Testis (tissue), 3 donors: Measurements from ENCODE around the gene FXYD3. TPM values are rescaled to one million over a fixed set of nuclear protein-coding genes. Genes with fewer than 3 reads are reported as not detected.
"Not testable (repeated sequence)": the region's sequence is repeated elsewhere in the genome, so short reads cannot be mapped to it uniquely, and the experiment has no call there.

ENCODE experiments used
- DNase-seq: peaks from one replicate; pipeline ENCODE4 v3.0.0-alpha.2; 2019
- H3K27ac ChIP-seq, 2 donors: fragments of 200-600 bp; sonication (generic); one replicate each; pipeline ENCODE4 v1.5.1; 2019
- H3K27me3 ChIP-seq: fragments of 200-600 bp; sonication (generic); one replicate; pipeline ENCODE4 v1.5.1; 2019
- H3K36me3 ChIP-seq: fragments of 200-600 bp; sonication (generic); one replicate; pipeline ENCODE4 v1.5.1; 2017; ENCODE audit warnings: low read depth; ENCODE audit errors: missing control alignments
- H3K4me1 ChIP-seq: fragments of 200-600 bp; sonication (generic); one replicate; pipeline ENCODE4 v1.5.1; 2019
- H3K4me3 ChIP-seq, 2 donors: fragments of 200-600 bp; sonication (generic); one replicate each; pipeline ENCODE4 v1.5.1; 2017 to 2019
- H3K9me3 ChIP-seq: fragments of 200-600 bp; sonication (generic); one replicate; pipeline ENCODE4 v1.5.1; 2017
- CTCF ChIP-seq, 3 experiments: fragments of 450-650 bp in 2 of 3; fragments of 200-600 bp in 1 of 3; sonication (generic) in 1 of 3; IDR thresholded peaks; one replicate each; pipeline ENCODE4 v1.5.1; 2016 to 2019; ENCODE audit warnings: antibody characterized with exemption in 3 of 3, mild to moderate bottlenecking in 2 of 3, moderate library complexity in 1 of 3
- POLR2A ChIP-seq: fragments of 450-650 bp; IDR thresholded peaks from one replicate; pipeline ENCODE4 v1.6.1; 2017; ENCODE audit warnings: antibody characterized with exemption, mild to moderate bottlenecking, moderate library complexity
- WGBS, 2 donors: methylation state at CpG; one replicate each; pipeline ENCODE4 v1.1.5; 2018; 5-methylcytosine and 5-hydroxymethylcytosine counted together
- intact Hi-C: fragments of 100-400 bp; cut with DNase I; formaldehyde crosslinking; loops from one replicate; pipeline ENCODE4 v1.15.1; 2023; ENCODE audit warnings: low total_unique reads
- polyA plus RNA-seq: library from polyadenylated mRNA; stranded (reverse); fragments of 350-450 nt; fragmentation: Illumina TruSeq; extraction: RNeasy Lipid Tissue Mini Kit (QIAGEN cat#74804); gene quantifications from one replicate; pipeline ENCODE4 v1.2.3, GENCODE V29; 2014; ENCODE audit warnings: low read depth, low replicate concordance; ENCODE audit not compliant: insufficient read depth
- total RNA-seq, 2 donors: library from RNA; depleted of rRNA; stranded (reverse); fragments of >200 nt; gene quantifications; one replicate each; pipeline ENCODE4 v1.2.3, GENCODE V29; 2016

Gene FXYD3
- total and polyA plus RNA-seq, 3 donors from 2014 or later: 2.6 TPM; not detected in 2

- DNase-seq: no peak
- no peaks in the 10 kb centered on the region for H3K27me3 ChIP-seq
- no peak overlapping the region for H3K4me3 ChIP-seq
- no peak overlapping the region for H3K27ac ChIP-seq
- TF ChIP-seq POLR2A (no peak), CTCF (IDR thresholded peaks at IDR 0.05) (no peak)
- no peaks in the 10 kb centered on the region for H3K36me3 ChIP-seq
- H3K9me3 ChIP-seq: no peaks in the 10 kb centered on the region
- WGBS, 2 donors: 74 to 75% methylated on average over 15 to 16 of the region's 16 CpGs
- intact Hi-C loops: no loop called here
- no peaks in the 10 kb centered on the region for H3K4me1 ChIP-seq
Measured at GRCh38 chr19:35100588-35101533, 14.8 kb upstream of the FXYD3 start.

DNA sequence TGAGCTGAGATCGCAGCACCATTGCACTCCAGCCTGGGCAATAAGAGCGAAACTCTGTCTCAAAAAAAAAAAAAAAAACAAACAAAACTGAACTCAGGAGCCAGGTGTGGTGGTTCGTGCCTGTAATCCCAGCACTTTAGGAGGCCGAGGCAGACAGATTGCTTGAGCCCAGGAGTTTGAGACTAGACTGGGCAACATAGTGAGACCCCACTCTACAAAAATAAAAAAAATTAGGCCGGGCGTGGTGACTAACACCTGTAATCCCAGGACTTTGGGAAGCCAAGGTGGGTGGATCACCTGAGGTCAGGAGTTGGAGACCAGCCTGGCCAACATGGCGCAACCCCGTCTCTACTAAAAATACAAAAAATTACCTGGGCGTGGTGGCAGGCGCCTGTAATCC is 13.7 kb upstream of the FXYD3 start:
- H3K27me3 ChIP-seq, H3K27ac ChIP-seq, H3K36me3 ChIP-seq, H3K4me3 ChIP-seq, intact Hi-C loops, H3K9me3 ChIP-seq, DNase-seq, H3K4me1 ChIP-seq: not testable (repeated sequence)
- WGBS, 2 donors: 93 to 95% methylated on average over 10 of the region's 10 CpGs

DNA sequence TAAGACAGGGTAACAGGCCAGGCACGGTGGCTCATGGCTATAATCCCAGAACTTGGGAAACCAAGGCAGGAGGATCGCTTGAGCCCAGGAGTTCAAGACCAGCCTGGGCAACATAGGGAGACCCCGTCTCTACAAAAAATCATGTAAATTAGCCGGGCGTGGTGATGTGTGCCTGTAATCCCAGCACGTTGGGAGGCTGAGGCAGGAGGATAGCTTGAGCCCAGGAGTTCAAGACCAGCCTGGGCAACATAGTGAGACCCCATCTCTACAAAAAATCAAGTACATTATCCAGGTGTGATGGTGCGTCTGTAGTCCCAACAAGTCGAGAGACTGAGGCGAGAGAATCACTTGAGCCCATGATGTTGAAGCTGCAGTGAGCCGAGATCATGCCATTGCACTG is 12.0 kb upstream of the FXYD3 start:
- WGBS, 2 donors: 79 to 83% methylated on average over 10 of the region's 10 CpGs
- H3K4me3 ChIP-seq, intact Hi-C loops, H3K27me3 ChIP-seq, H3K36me3 ChIP-seq, H3K27ac ChIP-seq, H3K9me3 ChIP-seq, H3K4me1 ChIP-seq, DNase-seq: not testable (repeated sequence)

- Histone ChIP-seq H3K27me3 (no peaks in the 10 kb centered on the region), H3K27ac (no peak overlapping the region), H3K36me3 (no peaks in the 10 kb centered on the region), H3K4me3 (no peak overlapping the region), H3K9me3 (no peaks in the 10 kb centered on the region), H3K4me1 (no peaks in the 10 kb centered on the region)
- WGBS, 2 donors: 82 to 87% methylated on average over 5 to 11 of the region's 11 CpGs
- intact Hi-C loops: no loop called here
- TF ChIP-seq POLR2A (no peak), CTCF (IDR thresholded peaks at IDR 0.05) (no peak)
- DNase-seq: no peak
Measured at GRCh38 chr19:35104361-35104760, 11.3 kb upstream of the FXYD3 start.

DNA sequence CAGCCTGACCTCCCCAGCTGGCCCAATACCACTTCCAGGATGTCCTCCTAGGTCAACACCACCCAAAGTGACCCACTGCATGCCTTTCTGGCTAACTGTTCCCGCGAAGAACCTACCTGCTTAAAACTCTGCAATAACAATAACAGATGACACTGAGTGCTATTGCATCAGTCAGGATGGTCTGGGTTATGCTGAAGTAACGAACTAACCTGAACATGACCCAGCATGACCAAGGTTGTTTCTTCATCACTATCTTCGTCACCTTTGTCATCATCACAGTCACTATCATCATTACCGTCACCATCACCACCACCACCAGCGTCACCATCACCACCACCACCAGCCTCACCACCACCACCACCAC is 10.6 kb upstream of the FXYD3 start:
- intact Hi-C loops: no loop called here
- no peaks in the 10 kb centered on the region for H3K27me3 ChIP-seq
- no peak for DNase-seq
- H3K4me1 ChIP-seq: no peaks in the 10 kb centered on the region
- no peak overlapping the region for H3K4me3 ChIP-seq
- TF ChIP-seq CTCF (IDR thresholded peaks at IDR 0.05): no peak
- no peak for TF ChIP-seq POLR2A
- H3K36me3 ChIP-seq: no peaks in the 10 kb centered on the region
- H3K27ac ChIP-seq: no peak overlapping the region
- WGBS, 2 donors: 94 to 95% methylated on average over 6 of the region's 6 CpGs
- no peaks in the 10 kb centered on the region for H3K9me3 ChIP-seq
